HCT116 (cell line): Measurements from ENCODE around the gene NT5C3B.
A peak's percentile ranks its signal among the peaks of the same experiment; 100 is the strongest.

Source experiments
- EZH2 ChIP-seq: fragments of 200-600 bp; sonication (generic); IDR thresholded peaks from 2 replicates; pipeline ENCODE4 v1.6.1; 2017; ENCODE audit warnings: antibody characterized with exemption, mixed run types
- JUND ChIP-seq: IDR thresholded peaks from 2 replicates; pipeline ENCODE4 v1.6.1; 2012
- POLR2A ChIP-seq: IDR thresholded peaks from 2 replicates; pipeline ENCODE4 v1.7.0; 2011; ENCODE audit warnings: borderline replicate concordance; ENCODE audit not compliant: insufficient read depth, insufficient read length; ENCODE audit errors: extremely low read depth
- YY1 ChIP-seq: IDR thresholded peaks from 2 replicates; pipeline ENCODE4 v1.6.1; 2011; ENCODE audit warnings: low read length, low read depth, moderate library complexity, mild to moderate bottlenecking; ENCODE audit not compliant: insufficient replicate concordance; ENCODE audit errors: extremely low read depth
- TF ChIP-seq, protein P1 (sequence below), 3 experiments: fragments of 200-600 bp in 1 of 3; sonication (generic) in 1 of 3; IDR thresholded peaks in 2 of 3; conservative IDR thresholded peaks in 1 of 3; 2 replicates each; pipeline ENCODE4 v1.5.1; 2012 to 2017; ENCODE audit warnings: low read depth in 2 of 3, low read length in 2 of 3, antibody characterized with exemption in 1 of 3, borderline replicate concordance in 1 of 3, control low read depth in 1 of 3, mild to moderate bottlenecking in 1 of 3, mixed read lengths in 1 of 3, mixed run types in 1 of 3, moderate library complexity in 1 of 3; ENCODE audit not compliant: insufficient read depth in 1 of 3
- TF ChIP-seq, protein P2 (sequence below): IDR thresholded peaks from 2 replicates; pipeline ENCODE4 v1.6.1; 2012

DNA sequence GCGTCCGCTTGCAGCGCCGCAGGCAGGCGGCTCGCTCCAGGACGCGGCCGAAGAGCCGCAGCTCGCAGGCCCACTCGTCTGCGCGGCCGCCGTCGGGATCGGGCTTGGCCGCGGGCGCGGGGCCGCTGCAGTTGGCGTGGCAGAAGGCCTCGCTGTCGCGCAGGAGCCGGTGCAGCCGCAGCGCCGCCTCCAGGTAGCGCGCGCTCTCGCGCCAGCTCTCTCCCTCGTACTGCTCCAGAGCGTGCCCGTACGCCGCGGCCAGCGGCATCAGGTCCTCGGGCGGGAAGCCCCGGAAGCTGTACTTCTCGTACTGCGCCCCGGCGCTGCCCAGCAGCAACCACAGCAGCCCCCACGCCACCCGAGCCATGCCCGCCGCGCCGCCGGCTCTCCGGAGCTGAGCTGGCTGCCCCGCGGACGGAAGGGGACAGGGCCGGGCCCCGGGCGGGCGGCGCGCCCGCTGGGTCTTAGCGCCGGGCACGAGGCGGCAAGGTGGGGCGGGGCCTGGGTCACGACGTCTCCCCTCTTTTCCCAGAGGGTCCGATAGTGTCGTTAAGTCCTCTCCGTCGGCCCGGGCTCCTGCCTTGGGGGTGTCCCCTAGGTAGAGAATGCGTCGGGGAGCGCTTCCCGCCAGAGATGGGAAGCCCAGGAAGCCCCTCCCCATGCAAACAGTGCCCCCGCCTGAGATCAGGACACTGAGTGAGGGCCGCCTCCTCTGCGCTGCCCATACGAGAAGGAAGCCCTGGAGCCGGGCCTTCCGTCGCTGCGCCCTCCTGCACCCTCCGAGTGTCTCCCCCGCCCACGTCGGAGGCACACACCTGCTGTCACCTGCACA, 24.3 kb downstream of the NT5C3B start, which contains the start of gene P3H4:
- TF ChIP-seq, protein P1, sequence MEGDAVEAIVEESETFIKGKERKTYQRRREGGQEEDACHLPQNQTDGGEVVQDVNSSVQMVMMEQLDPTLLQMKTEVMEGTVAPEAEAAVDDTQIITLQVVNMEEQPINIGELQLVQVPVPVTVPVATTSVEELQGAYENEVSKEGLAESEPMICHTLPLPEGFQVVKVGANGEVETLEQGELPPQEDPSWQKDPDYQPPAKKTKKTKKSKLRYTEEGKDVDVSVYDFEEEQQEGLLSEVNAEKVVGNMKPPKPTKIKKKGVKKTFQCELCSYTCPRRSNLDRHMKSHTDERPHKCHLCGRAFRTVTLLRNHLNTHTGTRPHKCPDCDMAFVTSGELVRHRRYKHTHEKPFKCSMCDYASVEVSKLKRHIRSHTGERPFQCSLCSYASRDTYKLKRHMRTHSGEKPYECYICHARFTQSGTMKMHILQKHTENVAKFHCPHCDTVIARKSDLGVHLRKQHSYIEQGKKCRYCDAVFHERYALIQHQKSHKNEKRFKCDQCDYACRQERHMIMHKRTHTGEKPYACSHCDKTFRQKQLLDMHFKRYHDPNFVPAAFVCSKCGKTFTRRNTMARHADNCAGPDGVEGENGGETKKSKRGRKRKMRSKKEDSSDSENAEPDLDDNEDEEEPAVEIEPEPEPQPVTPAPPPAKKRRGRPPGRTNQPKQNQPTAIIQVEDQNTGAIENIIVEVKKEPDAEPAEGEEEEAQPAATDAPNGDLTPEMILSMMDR (IDR thresholded peaks at IDR 0.05 in 2 of 3, conservative IDR thresholded peaks at IDR 0.05 in 1 of 3; ENCODE audit: borderline replicate concordance in 1 of 3, insufficient read depth in 1 of 3, low read depth in 2 of 3, low read length in 2 of 3) = peak in 2 of 3 experiments; percentile 51 to 64; a peak in 4 of 6 replicates
- no peak for TF ChIP-seq EZH2
- TF ChIP-seq YY1 = no peak
- TF ChIP-seq POLR2A = peak; percentile 39
- TF ChIP-seq, protein P2, sequence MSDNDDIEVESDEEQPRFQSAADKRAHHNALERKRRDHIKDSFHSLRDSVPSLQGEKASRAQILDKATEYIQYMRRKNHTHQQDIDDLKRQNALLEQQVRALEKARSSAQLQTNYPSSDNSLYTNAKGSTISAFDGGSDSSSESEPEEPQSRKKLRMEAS = peak; percentile 92
- TF ChIP-seq JUND = no peak
